HEK293T (cell line): Measurements from ENCODE around the gene REEP3.

Source experiments
- ARNT ChIP-seq: fragments of 450-650 bp; IDR thresholded peaks from 2 replicates; pipeline ENCODE4 v1.6.1; 2017; ENCODE audit warnings: mild to moderate bottlenecking
- BHLHE40 ChIP-seq: fragments of 450-650 bp; IDR thresholded peaks from 2 replicates; pipeline ENCODE4 v1.6.1; 2016; ENCODE audit warnings: mild to moderate bottlenecking, moderate library complexity, borderline replicate concordance
- ELF4 ChIP-seq: fragments of 450-650 bp; IDR thresholded peaks from 2 replicates; pipeline ENCODE4 v1.6.1; 2017; ENCODE audit warnings: antibody characterized with exemption
- FOXA1 ChIP-seq: fragments of 450-650 bp; IDR thresholded peaks from 2 replicates; pipeline ENCODE4 v1.6.1; 2016; ENCODE audit warnings: mild to moderate bottlenecking
- FOXK2 ChIP-seq: fragments of 450-650 bp; IDR thresholded peaks from 2 replicates; pipeline ENCODE4 v1.6.1; 2016; ENCODE audit warnings: mild to moderate bottlenecking
- LEF1 ChIP-seq: fragments of 450-650 bp; IDR thresholded peaks from 2 replicates; pipeline ENCODE4 v1.6.1; 2017; ENCODE audit warnings: mild to moderate bottlenecking, borderline replicate concordance
- SP1 ChIP-seq: fragments of 450-650 bp; IDR thresholded peaks from 2 replicates; pipeline ENCODE4 v1.6.1; 2017
- SUZ12 ChIP-seq: fragments of 450-650 bp; IDR thresholded peaks from 2 replicates; pipeline ENCODE4 v1.6.1; 2016; ENCODE audit warnings: mild to moderate bottlenecking
- ZNF384 ChIP-seq: fragments of 450-650 bp; IDR thresholded peaks from 2 replicates; pipeline ENCODE4 v1.6.1; 2016
- TF ChIP-seq, protein P1 (sequence below): fragments of 450-650 bp; IDR thresholded peaks from 2 replicates; pipeline ENCODE4 v1.6.1; 2016

DNA sequence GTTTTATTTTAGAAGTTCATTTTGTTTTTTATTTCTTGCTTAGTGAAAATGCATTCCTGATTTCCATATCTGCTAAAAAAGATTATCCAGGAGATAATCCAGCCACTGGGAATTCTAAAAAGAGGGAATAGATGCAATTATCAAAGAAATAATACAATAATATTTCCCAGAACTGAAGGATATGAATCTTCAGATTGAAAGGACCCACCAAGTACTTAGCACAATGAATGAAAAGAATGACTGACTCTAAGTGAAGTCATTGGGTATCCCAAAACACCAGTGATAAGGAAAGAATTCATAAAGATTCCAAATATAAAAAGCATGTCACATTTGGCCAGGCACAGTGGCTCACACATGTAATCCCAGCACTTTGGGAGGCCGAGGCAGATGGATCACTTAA lies 79.3 kb downstream of the REEP3 start:
- TF ChIP-seq BHLHE40 (no peak), SUZ12 (no peak), SP1 (no peak), ARNT (no peak), FOXK2 (no peak), FOXA1 (no peak), LEF1 (no peak), ELF4 (no peak), ZNF384 (no peak)
- TF ChIP-seq, protein P1, sequence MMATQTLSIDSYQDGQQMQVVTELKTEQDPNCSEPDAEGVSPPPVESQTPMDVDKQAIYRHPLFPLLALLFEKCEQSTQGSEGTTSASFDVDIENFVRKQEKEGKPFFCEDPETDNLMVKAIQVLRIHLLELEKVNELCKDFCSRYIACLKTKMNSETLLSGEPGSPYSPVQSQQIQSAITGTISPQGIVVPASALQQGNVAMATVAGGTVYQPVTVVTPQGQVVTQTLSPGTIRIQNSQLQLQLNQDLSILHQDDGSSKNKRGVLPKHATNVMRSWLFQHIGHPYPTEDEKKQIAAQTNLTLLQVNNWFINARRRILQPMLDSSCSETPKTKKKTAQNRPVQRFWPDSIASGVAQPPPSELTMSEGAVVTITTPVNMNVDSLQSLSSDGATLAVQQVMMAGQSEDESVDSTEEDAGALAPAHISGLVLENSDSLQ, result no peak
